Heart left ventricle (tissue), 16 donors: Measurements from ENCODE around the gene MAST4. TPM values are rescaled to one million over a fixed set of nuclear protein-coding genes. Genes with fewer than 3 reads are reported as not detected.

Source experiments
- ATAC-seq, 4 donors: fragments of 200-7000 bp; cut with Tn5 transposase; one replicate each; pipeline ENCODE4 v1.9.1; 2020 to 2022; ENCODE audit warnings: moderate library complexity in 4 of 4, mild to moderate bottlenecking in 3 of 4, moderate number of reproducible peaks in 1 of 4
- DNase-seq, 5 donors: peaks; one replicate each; pipeline ENCODE4 v3.0.0-alpha.2; 2020
- H3K27ac ChIP-seq, 12 donors: fragments of 200-600 bp; sonication (generic) in 4 of 12; one replicate each; pipeline versions ENCODE4 v1.5.0 to v1.8.0; 2016 to 2022; ENCODE audit warnings: mild to moderate bottlenecking in 2 of 12
- H3K27me3 ChIP-seq, 9 donors: fragments of 200-600 bp; sonication (generic) in 2 of 9; one replicate each; pipeline versions ENCODE4 v1.5.1 to v1.8.0; 2016 to 2022; ENCODE audit warnings: mild to moderate bottlenecking in 3 of 9
- H3K36me3 ChIP-seq, 9 donors: fragments of 200-600 bp; sonication (generic) in 2 of 9; one replicate each; pipeline versions ENCODE4 v1.5.0 to v1.8.0; 2018 to 2022; ENCODE audit warnings: mild to moderate bottlenecking in 2 of 9
- H3K4me1 ChIP-seq, 12 donors: fragments of 200-600 bp; sonication (generic) in 4 of 12; one replicate each; pipeline versions ENCODE4 v1.5.0 to v1.8.0; 2016 to 2022; ENCODE audit warnings: mild to moderate bottlenecking in 3 of 12
- H3K4me3 ChIP-seq, 12 donors: fragments of 200-600 bp; sonication (generic) in 4 of 12; one replicate each; pipeline versions ENCODE4 v1.5.0 to v1.8.0; 2017 to 2022; ENCODE audit warnings: mild to moderate bottlenecking in 9 of 12, moderate library complexity in 4 of 12
- H3K9me3 ChIP-seq, 12 donors: fragments of 200-600 bp; sonication (generic) in 4 of 12; one replicate each; pipeline versions ENCODE4 v1.5.0 to v1.8.0; 2016 to 2022; ENCODE audit warnings: mild to moderate bottlenecking in 1 of 12
- POLR2A ChIP-seq, 2 donors: fragments of 450-650 bp; IDR thresholded peaks; one replicate each; pipeline ENCODE4 v1.6.1; 2017; ENCODE audit warnings: antibody characterized with exemption in 2 of 2, mild to moderate bottlenecking in 2 of 2, moderate library complexity in 2 of 2
- WGBS, 4 donors: extraction: QIAGEN DNeasy Blood & Tissue Kit in 2 of 4; methylation state at CpG; one replicate each; pipeline versions ENCODE4 v1.1.5 to v1.1.7; 2013 to 2018; 5-methylcytosine and 5-hydroxymethylcytosine counted together
- intact Hi-C, 10 donors: fragments of 100-400 bp; cut with DNase I; formaldehyde crosslinking; loops; one replicate each; pipeline versions ENCODE4 v1.11.1 to v1.14.2; 2022
- polyA plus RNA-seq, 2 donors: library from polyadenylated mRNA; stranded (reverse); fragments of 200-250 nt; gene quantifications; one replicate each; pipeline ENCODE4 v1.2.3, GENCODE V29; 2013
- total RNA-seq, 9 donors: library from RNA; depleted of rRNA in 2 of 9; stranded (reverse); fragments of >200 nt in 2 of 9; fragmentation: NEBNext Ultra II Directional in 3 of 9; extraction: Animal tissue kit (Norgen Biotek cat#: 25700) in 3 of 9; gene quantifications; one replicate each; pipeline versions ENCODE4 v1.1.0 to v1.2.4, GENCODE V29; 2016 to 2023
- TF ChIP-seq, protein P1 (sequence below), 12 donors: fragments of 200-600 bp; sonication (generic) in 4 of 12; IDR thresholded peaks; one replicate each; pipeline versions ENCODE4 v1.5.0 to v1.8.0; 2018 to 2022; ENCODE audit warnings: antibody characterized with exemption in 12 of 12, mild to moderate bottlenecking in 5 of 12
- donor health status: ischemic (EF 13 %, LVEDD 7.1; RV severe dilation, severe dysfunction).
- donor health status: healthy with polysubstance abuse.
- donor health status: DM: no; HTN: yes; CAD: no.
- donor health status: DM: no; HTN: no; CAD: no.
- donor health status: ischemic (EF 25% LVEDD 6.9; RV normal size, moderate dysfunction).
- donor health status: ischemic (EF 25% LVEDD 5.7; RV mildly dilated, moderate dysfunction).
- donor health status: healthy.
- donor health status: DM: yes; HTN: yes; CAD: no.
- donor health status: ischemic (EF 35%, LVEDD 5.7; RV mildly dilated, moderate dysfunction).
- donor health status: nonischemic (EF 11% LVEDD 7.7; RV severe dilation, severe dysfunction).
- donor health status: DM: yes; HTN: yes; CAD: no.
- donor health status: PGD.
- donor health status: ischemic (EF 29% LVEDD 5.4; RV normal size, mild dysfunction).
- donor health status: nonischemic (EF 23%, LVEDD 6.1; RV moderate dilation, normal function).

The MAST4 gene
- total and polyA plus RNA-seq, 11 donors: 26.8 to 96.2 (median 68.1) TPM

DNA sequence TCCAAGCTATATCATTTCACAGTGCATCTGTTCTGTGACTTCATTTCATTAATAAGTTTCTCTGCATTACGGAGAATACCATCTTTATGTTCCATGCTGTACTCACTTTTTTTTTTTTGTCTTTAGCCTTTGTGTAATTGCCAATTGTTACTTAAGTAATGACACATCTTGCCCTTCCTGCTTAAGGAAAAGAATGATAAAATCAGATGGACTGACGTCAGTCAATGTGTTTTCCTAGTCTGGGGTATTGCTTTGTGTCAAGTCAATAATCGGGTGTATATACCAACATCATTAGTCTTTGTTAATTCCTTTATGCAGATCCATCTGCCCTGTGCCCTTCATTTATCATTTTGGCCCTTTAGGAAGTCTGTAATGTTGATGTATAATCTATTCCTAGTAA is 466.9 kb downstream of the MAST4 start:
- H3K4me1 ChIP-seq: peaks cover 5 to 78% (median 41%) of the 10 kb centered on the region in 12 donors
- intact Hi-C loops: loop anchor here in 1 of 10 donors (10.0 kb wide), 1 partner anchor 58 kb away; no protein-coding TSS in a partner anchor

DNA sequence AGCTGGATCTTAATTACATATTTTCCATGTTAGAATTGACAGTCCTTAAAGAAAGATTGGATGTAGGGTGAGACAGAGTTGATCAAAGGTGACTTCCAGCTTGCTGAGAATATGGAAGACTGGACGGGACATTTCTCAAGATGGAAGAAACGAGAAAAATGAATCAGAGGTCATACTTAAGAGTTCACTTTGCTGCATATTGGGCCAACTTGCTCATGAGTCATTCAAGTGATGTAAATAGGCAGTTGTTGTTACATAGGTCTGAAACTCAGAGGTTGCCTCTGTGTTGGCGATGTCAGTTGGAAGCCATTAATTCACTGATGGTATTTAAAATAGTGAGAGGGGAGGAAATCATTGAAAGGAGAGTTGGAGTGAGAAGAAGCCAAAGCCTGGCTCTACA is 467.6 kb downstream of the MAST4 start:
- H3K9me3 ChIP-seq: no peaks in the 10 kb centered on the region
- H3K36me3 ChIP-seq: peaks cover 0 to 5% (median 0%) of the 10 kb centered on the region in 9 donors
- no peak for ATAC-seq
- no peaks in the 10 kb centered on the region for H3K27me3 ChIP-seq
- no peak for TF ChIP-seq POLR2A (IDR thresholded peaks at IDR 0.05)
- TF ChIP-seq, protein P1, sequence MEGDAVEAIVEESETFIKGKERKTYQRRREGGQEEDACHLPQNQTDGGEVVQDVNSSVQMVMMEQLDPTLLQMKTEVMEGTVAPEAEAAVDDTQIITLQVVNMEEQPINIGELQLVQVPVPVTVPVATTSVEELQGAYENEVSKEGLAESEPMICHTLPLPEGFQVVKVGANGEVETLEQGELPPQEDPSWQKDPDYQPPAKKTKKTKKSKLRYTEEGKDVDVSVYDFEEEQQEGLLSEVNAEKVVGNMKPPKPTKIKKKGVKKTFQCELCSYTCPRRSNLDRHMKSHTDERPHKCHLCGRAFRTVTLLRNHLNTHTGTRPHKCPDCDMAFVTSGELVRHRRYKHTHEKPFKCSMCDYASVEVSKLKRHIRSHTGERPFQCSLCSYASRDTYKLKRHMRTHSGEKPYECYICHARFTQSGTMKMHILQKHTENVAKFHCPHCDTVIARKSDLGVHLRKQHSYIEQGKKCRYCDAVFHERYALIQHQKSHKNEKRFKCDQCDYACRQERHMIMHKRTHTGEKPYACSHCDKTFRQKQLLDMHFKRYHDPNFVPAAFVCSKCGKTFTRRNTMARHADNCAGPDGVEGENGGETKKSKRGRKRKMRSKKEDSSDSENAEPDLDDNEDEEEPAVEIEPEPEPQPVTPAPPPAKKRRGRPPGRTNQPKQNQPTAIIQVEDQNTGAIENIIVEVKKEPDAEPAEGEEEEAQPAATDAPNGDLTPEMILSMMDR (IDR thresholded peaks at IDR 0.05): no peak
- no peak overlapping the region for H3K4me3 ChIP-seq
- H3K27ac ChIP-seq: peak overlapping the region in 7 of 12 donors; percentile 24 to 45 (median 41)
- H3K4me1 ChIP-seq: peaks cover 4 to 78% (median 35%) of the 10 kb centered on the region in 12 donors
- DNase-seq: no peak
- intact Hi-C loops: loop anchor here in 1 of 10 donors (10.0 kb wide), 1 partner anchor 59 kb away; no protein-coding TSS in a partner anchor
- 94 to 98% (median 97%) methylated on average over 3 of the region's 3 CpGs for WGBS, 4 donors

More for the DNA sequence above, 466.9 kb downstream of the MAST4 start:
- ATAC-seq (peak; percentile 10 to 71 (median 14)), DNase-seq (no peak)
- TF ChIP-seq POLR2A (IDR thresholded peaks at IDR 0.05): no peak
- TF ChIP-seq, protein P1 (IDR thresholded peaks at IDR 0.05): no peak
- H3K27me3 ChIP-seq: no peaks in the 10 kb centered on the region
- H3K27ac ChIP-seq: peak overlapping the region in 10 of 12 donors; percentile 22 to 60 (median 46)
- no peaks in the 10 kb centered on the region for H3K9me3 ChIP-seq
- H3K4me3 ChIP-seq: no peak overlapping the region
- 57 to 65% (median 62%) methylated on average over 3 of the region's 3 CpGs for WGBS, 4 donors
- peaks cover 0 to 5% (median 0%) of the 10 kb centered on the region in 9 donors for H3K36me3 ChIP-seq

GRCh38 chr5:67065237-67065636 is 469.0 kb downstream of the MAST4 start:
- TF ChIP-seq POLR2A (IDR thresholded peaks at IDR 0.05): no peak
- TF ChIP-seq, protein P1 (IDR thresholded peaks at IDR 0.05): no peak
- H3K4me3 ChIP-seq: no peak overlapping the region
- no peaks in the 10 kb centered on the region for H3K27me3 ChIP-seq
- WGBS, 4 donors: 64 to 76% (median 67%) methylated on average over 4 of the region's 4 CpGs
- intact Hi-C loops: loop anchor here in 1 of 10 donors (10.0 kb wide), 1 partner anchor 60 kb away; no protein-coding TSS in a partner anchor
- peaks cover 0 to 74% (median 31%) of the 10 kb centered on the region in 12 donors for H3K4me1 ChIP-seq
- DNase-seq (no peak), ATAC-seq (peak in 1 of 4 donors; percentile 27)
- H3K36me3 ChIP-seq: peaks cover 0 to 5% (median 0%) of the 10 kb centered on the region in 9 donors
- no peaks in the 10 kb centered on the region for H3K9me3 ChIP-seq
- H3K27ac ChIP-seq: peak overlapping the region in 4 of 12 donors; percentile 0 to 33 (median 16)

GRCh38 chr5:67065696-67066095 is 469.5 kb downstream of the MAST4 start:
- Histone ChIP-seq H3K9me3 (no peaks in the 10 kb centered on the region), H3K4me1 (peaks cover 0 to 72% (median 31%) of the 10 kb centered on the region in 12 donors), H3K4me3 (no peak overlapping the region), H3K27me3 (no peaks in the 10 kb centered on the region), H3K27ac (peak overlapping the region in 3 of 12 donors; percentile 12 to 33 (median 19)), H3K36me3 (peaks cover 0 to 5% (median 0%) of the 10 kb centered on the region in 9 donors)
- DNase-seq (no peak), ATAC-seq (no peak)
- 68 to 86% (median 77%) methylated on average over 1 of the region's 1 CpG for WGBS, 4 donors
- intact Hi-C loops: loop anchor here in 1 of 10 donors (10.0 kb wide), 1 partner anchor 61 kb away; no protein-coding TSS in a partner anchor
- TF ChIP-seq, protein P1 (IDR thresholded peaks at IDR 0.05): no peak
- TF ChIP-seq POLR2A (IDR thresholded peaks at IDR 0.05): no peak
